ENCODE measurements around the gene CCSER1. TPM values are rescaled to one million over a fixed set of nuclear protein-coding genes. Genes with fewer than 3 reads are reported as not detected.

CCSER1 gene
- polyA plus RNA-seq, 1 donor from 2014 or later: 20.8 TPM

DNA sequence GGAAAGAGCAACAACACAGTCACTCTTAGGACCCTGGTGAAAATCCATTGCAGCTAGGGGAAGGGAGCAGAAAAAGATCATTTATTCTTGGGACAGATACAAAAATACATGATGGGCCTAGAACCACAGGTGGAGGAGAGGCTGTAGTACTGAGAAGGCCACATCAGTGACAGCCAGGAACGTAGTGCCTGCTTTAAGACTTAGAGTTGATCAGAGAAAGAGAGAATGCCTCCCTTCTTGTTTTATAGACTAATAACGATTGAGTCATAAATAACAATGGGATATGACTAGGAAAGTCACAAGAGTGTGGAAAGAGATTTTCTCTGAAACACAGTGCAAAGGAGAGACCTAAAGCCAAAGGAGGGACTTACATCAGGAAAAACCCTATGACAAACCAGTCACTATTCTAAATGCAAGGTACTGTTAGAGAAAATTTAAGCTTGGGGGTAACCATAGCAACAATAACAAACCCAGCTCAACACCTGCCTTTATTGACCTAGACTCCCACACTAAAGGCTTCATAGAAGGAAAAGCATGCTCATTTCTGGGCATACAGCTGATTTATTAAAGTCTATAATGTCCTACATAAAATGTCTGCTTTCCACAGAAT is 1161.6 kb downstream of the CCSER1 start:
- TF ChIP-seq MXI1 (conservative IDR thresholded peaks at IDR 0.05; ENCODE audit: poor library complexity, severe bottlenecking) (no peak), TAF1 (IDR thresholded peaks at IDR 0.05; ENCODE audit: low read depth) (no peak), SMC3 (conservative IDR thresholded peaks at IDR 0.05; ENCODE audit: poor library complexity) (no peak), EZH2 (IDR thresholded peaks at IDR 0.05; ENCODE audit: borderline replicate concordance, insufficient read depth, low read length, poor library complexity, severe bottlenecking) (no peak), EP300 (conservative IDR thresholded peaks at IDR 0.05; ENCODE audit: poor library complexity, severe bottlenecking) (no peak), POLR2AphosphoS5 (IDR thresholded peaks at IDR 0.05) (no peak), RAD21 (conservative IDR thresholded peaks at IDR 0.05) (no peak)
- TF ChIP-seq, protein P1, sequence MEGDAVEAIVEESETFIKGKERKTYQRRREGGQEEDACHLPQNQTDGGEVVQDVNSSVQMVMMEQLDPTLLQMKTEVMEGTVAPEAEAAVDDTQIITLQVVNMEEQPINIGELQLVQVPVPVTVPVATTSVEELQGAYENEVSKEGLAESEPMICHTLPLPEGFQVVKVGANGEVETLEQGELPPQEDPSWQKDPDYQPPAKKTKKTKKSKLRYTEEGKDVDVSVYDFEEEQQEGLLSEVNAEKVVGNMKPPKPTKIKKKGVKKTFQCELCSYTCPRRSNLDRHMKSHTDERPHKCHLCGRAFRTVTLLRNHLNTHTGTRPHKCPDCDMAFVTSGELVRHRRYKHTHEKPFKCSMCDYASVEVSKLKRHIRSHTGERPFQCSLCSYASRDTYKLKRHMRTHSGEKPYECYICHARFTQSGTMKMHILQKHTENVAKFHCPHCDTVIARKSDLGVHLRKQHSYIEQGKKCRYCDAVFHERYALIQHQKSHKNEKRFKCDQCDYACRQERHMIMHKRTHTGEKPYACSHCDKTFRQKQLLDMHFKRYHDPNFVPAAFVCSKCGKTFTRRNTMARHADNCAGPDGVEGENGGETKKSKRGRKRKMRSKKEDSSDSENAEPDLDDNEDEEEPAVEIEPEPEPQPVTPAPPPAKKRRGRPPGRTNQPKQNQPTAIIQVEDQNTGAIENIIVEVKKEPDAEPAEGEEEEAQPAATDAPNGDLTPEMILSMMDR (IDR thresholded peaks at IDR 0.05; ENCODE audit: poor library complexity, severe bottlenecking): no peak
- TF ChIP-seq, protein P2, sequence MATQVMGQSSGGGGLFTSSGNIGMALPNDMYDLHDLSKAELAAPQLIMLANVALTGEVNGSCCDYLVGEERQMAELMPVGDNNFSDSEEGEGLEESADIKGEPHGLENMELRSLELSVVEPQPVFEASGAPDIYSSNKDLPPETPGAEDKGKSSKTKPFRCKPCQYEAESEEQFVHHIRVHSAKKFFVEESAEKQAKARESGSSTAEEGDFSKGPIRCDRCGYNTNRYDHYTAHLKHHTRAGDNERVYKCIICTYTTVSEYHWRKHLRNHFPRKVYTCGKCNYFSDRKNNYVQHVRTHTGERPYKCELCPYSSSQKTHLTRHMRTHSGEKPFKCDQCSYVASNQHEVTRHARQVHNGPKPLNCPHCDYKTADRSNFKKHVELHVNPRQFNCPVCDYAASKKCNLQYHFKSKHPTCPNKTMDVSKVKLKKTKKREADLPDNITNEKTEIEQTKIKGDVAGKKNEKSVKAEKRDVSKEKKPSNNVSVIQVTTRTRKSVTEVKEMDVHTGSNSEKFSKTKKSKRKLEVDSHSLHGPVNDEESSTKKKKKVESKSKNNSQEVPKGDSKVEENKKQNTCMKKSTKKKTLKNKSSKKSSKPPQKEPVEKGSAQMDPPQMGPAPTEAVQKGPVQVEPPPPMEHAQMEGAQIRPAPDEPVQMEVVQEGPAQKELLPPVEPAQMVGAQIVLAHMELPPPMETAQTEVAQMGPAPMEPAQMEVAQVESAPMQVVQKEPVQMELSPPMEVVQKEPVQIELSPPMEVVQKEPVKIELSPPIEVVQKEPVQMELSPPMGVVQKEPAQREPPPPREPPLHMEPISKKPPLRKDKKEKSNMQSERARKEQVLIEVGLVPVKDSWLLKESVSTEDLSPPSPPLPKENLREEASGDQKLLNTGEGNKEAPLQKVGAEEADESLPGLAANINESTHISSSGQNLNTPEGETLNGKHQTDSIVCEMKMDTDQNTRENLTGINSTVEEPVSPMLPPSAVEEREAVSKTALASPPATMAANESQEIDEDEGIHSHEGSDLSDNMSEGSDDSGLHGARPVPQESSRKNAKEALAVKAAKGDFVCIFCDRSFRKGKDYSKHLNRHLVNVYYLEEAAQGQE (IDR thresholded peaks at IDR 0.05; ENCODE audit: borderline replicate concordance): no peak
- no peaks in the 10 kb centered on the region for H3F3A ChIP-seq (ENCODE audit: insufficient read depth, low read length, poor library complexity, severe bottlenecking)
- H3K4me2 ChIP-seq (ENCODE audit: low read length): no peak overlapping the region
- H3K79me2 ChIP-seq (replicated peaks; ENCODE audit: insufficient read depth, low read length): no peaks in the 10 kb centered on the region
- H3K9me3 ChIP-seq (ENCODE audit: low read length): no peaks in the 10 kb centered on the region
- H3K9ac ChIP-seq (ENCODE audit: low read length): no peak overlapping the region
- H3K27me3 ChIP-seq (ENCODE audit: insufficient read depth, low read depth, low read length): no peaks in the 10 kb centered on the region
- no peaks in the 10 kb centered on the region for H4K20me1 ChIP-seq (ENCODE audit: insufficient read depth)
- no peak overlapping the region for H3K27ac ChIP-seq (ENCODE audit: low read length)
- no peaks in the 10 kb centered on the region for H3K9me2 ChIP-seq (ENCODE audit: insufficient read depth, low read length)
- no peak overlapping the region for H3K4me3 ChIP-seq (ENCODE audit: low read length)
- no peak overlapping the region for H2AFZ ChIP-seq (ENCODE audit: low read depth, low read length)
- H3K36me3 ChIP-seq (ENCODE audit: insufficient read depth, low read length): no peaks in the 10 kb centered on the region

DNA sequence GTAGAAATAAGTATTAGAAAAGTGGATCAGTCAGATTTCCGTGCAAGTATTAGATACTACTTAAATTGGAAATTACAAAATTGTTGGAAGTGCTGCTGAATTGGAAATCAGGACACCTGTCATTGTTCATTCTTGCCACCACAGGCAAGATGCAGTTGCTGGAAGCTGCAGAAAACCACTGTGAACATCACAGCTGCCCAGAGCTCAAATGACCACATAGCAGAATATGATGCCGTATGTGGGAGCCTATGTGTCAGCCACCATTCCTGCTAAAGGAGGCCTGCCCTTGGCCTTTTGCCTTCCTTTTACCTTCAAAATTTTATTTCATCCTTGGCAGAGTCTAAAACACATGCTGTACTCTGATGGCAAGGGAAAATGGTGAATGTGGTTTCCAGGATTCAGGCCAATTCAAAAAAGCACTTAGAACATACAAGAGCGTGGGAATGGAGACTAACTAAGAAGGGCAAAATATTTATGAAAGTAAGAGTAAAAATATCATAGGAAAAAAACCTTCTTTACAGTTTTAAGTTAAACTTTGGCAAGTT is 1171.0 kb downstream of the CCSER1 start:
- Histone ChIP-seq H3F3A (ENCODE audit: insufficient read depth, low read length, poor library complexity, severe bottlenecking) (no peaks in the 10 kb centered on the region), H3K36me3 (ENCODE audit: insufficient read depth, low read length) (no peaks in the 10 kb centered on the region), H3K27me3 (ENCODE audit: insufficient read depth, low read depth, low read length) (no peaks in the 10 kb centered on the region), H3K27ac (ENCODE audit: low read length) (no peak overlapping the region), H3K4me3 (ENCODE audit: low read length) (no peak overlapping the region), H2AFZ (ENCODE audit: low read depth, low read length) (no peak overlapping the region), H3K79me2 (replicated peaks; ENCODE audit: insufficient read depth, low read length) (no peaks in the 10 kb centered on the region), H3K9me3 (ENCODE audit: low read length) (no peaks in the 10 kb centered on the region), H3K9ac (ENCODE audit: low read length) (no peak overlapping the region), H3K9me2 (ENCODE audit: insufficient read depth, low read length) (no peaks in the 10 kb centered on the region), H4K20me1 (ENCODE audit: insufficient read depth) (no peaks in the 10 kb centered on the region), H3K4me2 (ENCODE audit: low read length) (no peak overlapping the region)
- TF ChIP-seq, protein P2 (IDR thresholded peaks at IDR 0.05; ENCODE audit: borderline replicate concordance): no peak
- TF ChIP-seq MXI1 (conservative IDR thresholded peaks at IDR 0.05; ENCODE audit: poor library complexity, severe bottlenecking) (no peak), EP300 (conservative IDR thresholded peaks at IDR 0.05; ENCODE audit: poor library complexity, severe bottlenecking) (no peak), EZH2 (IDR thresholded peaks at IDR 0.05; ENCODE audit: borderline replicate concordance, insufficient read depth, low read length, poor library complexity, severe bottlenecking) (no peak), TAF1 (IDR thresholded peaks at IDR 0.05; ENCODE audit: low read depth) (no peak), SMC3 (conservative IDR thresholded peaks at IDR 0.05; ENCODE audit: poor library complexity) (no peak), RAD21 (conservative IDR thresholded peaks at IDR 0.05) (no peak)

All from neural cell (in vitro differentiated cells).